ENCODE data around the gene SRGAP3.

The SRGAP3 gene

GRCh38 chr3:9033867-9034266 is 215.6 kb downstream of the SRGAP3 start:
- H3F3A ChIP-seq (ENCODE audit: insufficient read depth, low read length): no peaks in the 10 kb centered on the region
- no peaks in the 10 kb centered on the region for H3K36me3 ChIP-seq (ENCODE audit: insufficient read depth, low read length)
- H3K4me1 ChIP-seq (ENCODE audit: insufficient read depth, low read length, severe bottlenecking): no peaks in the 10 kb centered on the region
- H2AFZ ChIP-seq (ENCODE audit: low read length): no peak overlapping the region
- no peak overlapping the region for H3K27ac ChIP-seq (ENCODE audit: low read depth, low read length, poor library complexity, severe bottlenecking)
- no peak overlapping the region for H3K4me2 ChIP-seq (ENCODE audit: low read length)
- H3K9ac ChIP-seq (ENCODE audit: low read length): no peak overlapping the region
- H3K79me2 ChIP-seq (ENCODE audit: insufficient read depth, low read length): no peaks in the 10 kb centered on the region
- no peaks in the 10 kb centered on the region for H3K9me3 ChIP-seq (ENCODE audit: low read length)
- no peak for TF ChIP-seq EZH2 (IDR thresholded peaks at IDR 0.05; ENCODE audit: borderline replicate concordance, low read length)
- TF ChIP-seq, protein P1, sequence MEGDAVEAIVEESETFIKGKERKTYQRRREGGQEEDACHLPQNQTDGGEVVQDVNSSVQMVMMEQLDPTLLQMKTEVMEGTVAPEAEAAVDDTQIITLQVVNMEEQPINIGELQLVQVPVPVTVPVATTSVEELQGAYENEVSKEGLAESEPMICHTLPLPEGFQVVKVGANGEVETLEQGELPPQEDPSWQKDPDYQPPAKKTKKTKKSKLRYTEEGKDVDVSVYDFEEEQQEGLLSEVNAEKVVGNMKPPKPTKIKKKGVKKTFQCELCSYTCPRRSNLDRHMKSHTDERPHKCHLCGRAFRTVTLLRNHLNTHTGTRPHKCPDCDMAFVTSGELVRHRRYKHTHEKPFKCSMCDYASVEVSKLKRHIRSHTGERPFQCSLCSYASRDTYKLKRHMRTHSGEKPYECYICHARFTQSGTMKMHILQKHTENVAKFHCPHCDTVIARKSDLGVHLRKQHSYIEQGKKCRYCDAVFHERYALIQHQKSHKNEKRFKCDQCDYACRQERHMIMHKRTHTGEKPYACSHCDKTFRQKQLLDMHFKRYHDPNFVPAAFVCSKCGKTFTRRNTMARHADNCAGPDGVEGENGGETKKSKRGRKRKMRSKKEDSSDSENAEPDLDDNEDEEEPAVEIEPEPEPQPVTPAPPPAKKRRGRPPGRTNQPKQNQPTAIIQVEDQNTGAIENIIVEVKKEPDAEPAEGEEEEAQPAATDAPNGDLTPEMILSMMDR (IDR thresholded peaks at IDR 0.05; ENCODE audit: low read length): no peak
- H3K27me3 ChIP-seq (ENCODE audit: insufficient read depth, low read length): no peaks in the 10 kb centered on the region
- no peaks in the 10 kb centered on the region for H4K20me1 ChIP-seq (ENCODE audit: insufficient read depth, low read length)
- H3K9me2 ChIP-seq (ENCODE audit: low read depth, low read length): no peaks in the 10 kb centered on the region
- H3K4me3 ChIP-seq (ENCODE audit: low read depth, low read length, poor library complexity, severe bottlenecking): no peak overlapping the region

- Histone ChIP-seq H2AFZ (ENCODE audit: low read length) (no peak overlapping the region), H3K79me2 (ENCODE audit: insufficient read depth, low read length) (no peaks in the 10 kb centered on the region), H3F3A (ENCODE audit: insufficient read depth, low read length) (no peaks in the 10 kb centered on the region), H3K27ac (ENCODE audit: low read depth, low read length, poor library complexity, severe bottlenecking) (no peak overlapping the region), H4K20me1 (ENCODE audit: insufficient read depth, low read length) (no peaks in the 10 kb centered on the region), H3K9me3 (ENCODE audit: low read length) (no peaks in the 10 kb centered on the region), H3K9ac (ENCODE audit: low read length) (no peak overlapping the region), H3K4me1 (ENCODE audit: insufficient read depth, low read length, severe bottlenecking) (no peaks in the 10 kb centered on the region), H3K9me2 (ENCODE audit: low read depth, low read length) (no peaks in the 10 kb centered on the region), H3K4me2 (ENCODE audit: low read length) (no peak overlapping the region), H3K4me3 (ENCODE audit: low read depth, low read length, poor library complexity, severe bottlenecking) (no peak overlapping the region), H3K36me3 (ENCODE audit: insufficient read depth, low read length) (no peaks in the 10 kb centered on the region), H3K27me3 (ENCODE audit: insufficient read depth, low read length) (no peaks in the 10 kb centered on the region)
- no peak for TF ChIP-seq EZH2 (IDR thresholded peaks at IDR 0.05; ENCODE audit: borderline replicate concordance, low read length)
- TF ChIP-seq, protein P1 (IDR thresholded peaks at IDR 0.05; ENCODE audit: low read length): no peak
Observed at GRCh38 chr3:9032231-9032777, 217.1 kb downstream of the SRGAP3 start.

DNA sequence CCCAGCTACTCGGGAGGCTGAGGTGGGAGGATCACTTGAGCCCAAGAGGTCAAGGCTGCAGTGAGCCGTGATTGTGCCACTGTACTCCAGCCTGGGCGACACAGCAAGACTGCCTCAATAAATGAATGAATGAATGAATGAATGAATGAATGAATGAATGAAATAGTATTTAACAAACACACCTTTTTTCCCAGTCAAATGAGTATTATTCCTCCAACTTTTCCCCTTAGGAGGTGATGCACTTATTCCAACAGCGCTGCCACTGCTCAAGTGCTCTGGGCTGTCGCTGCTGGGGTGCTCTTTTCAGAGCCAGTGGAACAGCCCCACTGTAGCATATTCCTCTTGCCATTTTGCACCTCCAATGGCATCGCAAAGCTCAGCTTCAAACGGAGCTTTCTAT is 219.4 kb downstream of the SRGAP3 start:
- Histone ChIP-seq H3K4me2 (ENCODE audit: low read length) (no peak overlapping the region), H3K79me2 (ENCODE audit: insufficient read depth, low read length) (no peaks in the 10 kb centered on the region), H3K27ac (ENCODE audit: low read depth, low read length, poor library complexity, severe bottlenecking) (no peak overlapping the region), H3K4me3 (ENCODE audit: low read depth, low read length, poor library complexity, severe bottlenecking) (no peak overlapping the region), H3K9me2 (ENCODE audit: low read depth, low read length) (no peaks in the 10 kb centered on the region), H3K4me1 (ENCODE audit: insufficient read depth, low read length, severe bottlenecking) (no peaks in the 10 kb centered on the region), H3F3A (ENCODE audit: insufficient read depth, low read length) (no peaks in the 10 kb centered on the region), H3K9ac (ENCODE audit: low read length) (no peak overlapping the region), H2AFZ (ENCODE audit: low read length) (no peak overlapping the region), H3K36me3 (ENCODE audit: insufficient read depth, low read length) (no peaks in the 10 kb centered on the region), H3K9me3 (ENCODE audit: low read length) (no peaks in the 10 kb centered on the region), H4K20me1 (ENCODE audit: insufficient read depth, low read length) (no peaks in the 10 kb centered on the region), H3K27me3 (ENCODE audit: insufficient read depth, low read length) (peaks cover 5% of the 10 kb centered on the region; the same call in 1 of the 2 replicates)
- no peak for TF ChIP-seq EZH2 (IDR thresholded peaks at IDR 0.05; ENCODE audit: borderline replicate concordance, low read length)
- TF ChIP-seq, protein P1 (IDR thresholded peaks at IDR 0.05; ENCODE audit: low read length): no peak
